GM18873 (cell line): ENCODE results near the gene PRMT5.
A peak's percentile ranks its signal among the peaks of the same experiment; 100 is the strongest.

Source experiments
- ATAC-seq: cut with Tn5 transposase; IDR thresholded peaks from one replicate; pipeline ENCODE4 v1.9.1; 2021; ENCODE audit warnings: mild to moderate bottlenecking, moderate library complexity, moderate number of reproducible peaks; ENCODE audit not compliant: unreplicated experiment, low FRiP score

The PRMT5 gene

DNA sequence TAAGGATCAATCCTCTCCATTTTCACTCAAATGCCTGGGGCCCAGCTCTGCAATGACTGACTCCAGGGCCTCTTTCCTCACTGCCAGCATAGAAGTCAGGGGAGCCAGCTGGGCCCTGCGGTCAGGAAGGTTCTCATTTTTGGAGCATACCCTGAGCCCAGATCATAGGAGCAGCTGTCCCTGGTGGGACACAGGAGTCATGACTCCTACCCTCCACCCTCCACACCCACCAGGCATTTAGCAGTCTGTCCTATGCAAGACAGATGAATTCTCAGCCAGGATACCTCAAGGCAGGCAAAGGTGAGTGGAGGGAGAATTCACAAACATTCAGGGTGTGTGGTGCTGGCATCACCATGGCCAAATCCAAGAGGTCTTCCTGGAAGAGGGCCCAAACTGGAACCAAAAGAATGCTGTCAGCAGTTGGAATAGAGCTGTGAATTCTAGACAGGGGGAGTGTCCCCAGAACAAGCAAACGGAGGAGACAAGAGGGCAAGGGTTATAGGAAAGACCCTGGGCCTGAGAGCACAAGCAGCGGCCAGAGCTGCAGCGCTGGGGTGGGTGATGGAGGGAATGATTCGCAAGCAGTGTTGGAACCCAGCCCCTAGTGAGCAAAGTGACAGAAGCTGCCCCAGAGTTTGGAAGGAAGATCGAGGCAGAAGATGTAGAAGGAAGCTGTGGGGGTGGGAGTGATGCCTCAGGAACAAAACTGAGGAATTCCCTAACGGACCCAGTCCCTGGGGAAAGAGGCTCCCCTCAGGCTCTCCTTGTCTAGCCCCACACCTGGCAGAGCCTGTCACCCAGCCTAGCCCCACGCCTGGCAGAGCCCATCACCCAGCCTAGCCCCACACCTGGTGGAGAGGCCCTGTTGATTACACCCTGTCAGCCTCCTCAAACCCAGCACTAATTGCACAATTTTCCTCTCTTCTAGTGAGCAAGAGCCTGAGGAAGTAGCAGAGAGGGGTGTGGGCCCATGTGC, 50.6 kb downstream of the PRMT5 start:
- no peak for ATAC-seq

DNA sequence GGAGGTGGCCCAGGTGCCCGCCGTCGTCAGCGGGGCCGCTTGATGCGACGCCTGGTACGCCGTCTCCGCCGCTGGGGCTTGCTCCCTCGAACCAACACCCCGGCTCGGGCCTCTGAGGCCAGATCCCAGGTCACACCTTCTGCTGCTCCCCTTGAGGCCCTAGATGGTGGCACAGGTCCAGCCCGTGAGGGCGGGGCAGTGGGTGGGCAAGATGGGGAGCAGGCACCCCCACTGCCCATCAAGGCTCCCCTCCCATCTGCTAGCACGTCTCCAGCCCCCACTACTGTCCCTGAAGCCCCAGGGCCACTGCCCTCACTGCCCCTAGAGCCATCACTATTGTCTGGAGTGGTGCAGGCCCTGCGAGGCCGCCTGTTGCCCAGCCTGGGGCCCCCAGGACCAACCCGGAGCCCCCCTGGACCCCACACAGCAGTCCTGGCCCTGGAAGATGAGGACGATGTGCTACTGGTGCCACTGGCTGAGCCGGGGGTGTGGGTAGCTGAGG, 52.1 kb downstream of the PRMT5 start:
- no peak for ATAC-seq

DNA sequence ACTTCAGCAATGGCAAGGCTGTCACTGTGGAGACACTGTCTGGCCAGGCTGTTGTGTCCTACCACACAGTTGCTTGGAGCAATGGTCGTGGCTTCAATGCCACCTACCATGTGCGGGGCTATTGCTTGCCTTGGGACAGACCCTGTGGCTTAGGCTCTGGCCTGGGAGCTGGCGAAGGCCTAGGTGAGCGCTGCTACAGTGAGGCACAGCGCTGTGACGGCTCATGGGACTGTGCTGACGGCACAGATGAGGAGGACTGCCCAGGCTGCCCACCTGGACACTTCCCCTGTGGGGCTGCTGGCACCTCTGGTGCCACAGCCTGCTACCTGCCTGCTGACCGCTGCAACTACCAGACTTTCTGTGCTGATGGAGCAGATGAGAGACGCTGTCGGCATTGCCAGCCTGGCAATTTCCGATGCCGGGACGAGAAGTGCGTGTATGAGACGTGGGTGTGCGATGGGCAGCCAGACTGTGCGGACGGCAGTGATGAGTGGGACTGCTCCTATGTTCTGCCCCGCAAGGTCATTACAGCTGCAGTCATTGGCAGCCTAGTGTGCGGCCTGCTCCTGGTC, 53.3 kb downstream of the PRMT5 start:
- no peak for ATAC-seq

DNA sequence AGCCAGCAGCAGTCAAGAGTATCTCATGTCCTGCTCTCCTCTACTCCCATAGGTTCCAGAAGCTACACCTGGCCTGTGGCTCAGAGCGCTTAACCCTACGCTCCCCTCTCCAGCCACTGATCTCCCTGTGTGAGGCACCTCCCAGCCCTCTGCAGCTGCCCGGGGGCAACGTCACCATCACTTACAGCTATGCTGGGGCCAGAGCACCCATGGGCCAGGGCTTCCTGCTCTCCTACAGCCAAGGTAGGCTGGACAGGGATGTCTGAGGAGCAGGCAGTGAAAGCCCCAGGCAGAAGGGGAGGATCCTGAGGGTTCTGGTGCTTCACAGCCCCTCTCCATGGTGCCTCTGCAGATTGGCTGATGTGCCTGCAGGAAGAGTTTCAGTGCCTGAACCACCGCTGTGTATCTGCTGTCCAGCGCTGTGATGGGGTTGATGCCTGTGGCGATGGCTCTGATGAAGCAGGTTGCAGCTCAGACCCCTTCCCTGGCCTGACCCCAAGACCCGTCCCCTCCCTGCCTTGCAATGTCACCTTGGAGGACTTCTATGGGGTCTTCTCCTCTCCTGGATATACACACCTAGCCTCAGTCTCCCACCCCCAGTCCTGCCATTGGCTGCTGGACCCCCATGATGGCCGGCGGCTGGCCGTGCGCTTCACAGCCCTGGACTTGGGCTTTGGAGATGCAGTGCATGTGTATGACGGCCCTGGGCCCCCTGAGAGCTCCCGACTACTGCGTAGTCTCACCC, 54.0 kb downstream of the PRMT5 start:
- no peak for ATAC-seq

DNA sequence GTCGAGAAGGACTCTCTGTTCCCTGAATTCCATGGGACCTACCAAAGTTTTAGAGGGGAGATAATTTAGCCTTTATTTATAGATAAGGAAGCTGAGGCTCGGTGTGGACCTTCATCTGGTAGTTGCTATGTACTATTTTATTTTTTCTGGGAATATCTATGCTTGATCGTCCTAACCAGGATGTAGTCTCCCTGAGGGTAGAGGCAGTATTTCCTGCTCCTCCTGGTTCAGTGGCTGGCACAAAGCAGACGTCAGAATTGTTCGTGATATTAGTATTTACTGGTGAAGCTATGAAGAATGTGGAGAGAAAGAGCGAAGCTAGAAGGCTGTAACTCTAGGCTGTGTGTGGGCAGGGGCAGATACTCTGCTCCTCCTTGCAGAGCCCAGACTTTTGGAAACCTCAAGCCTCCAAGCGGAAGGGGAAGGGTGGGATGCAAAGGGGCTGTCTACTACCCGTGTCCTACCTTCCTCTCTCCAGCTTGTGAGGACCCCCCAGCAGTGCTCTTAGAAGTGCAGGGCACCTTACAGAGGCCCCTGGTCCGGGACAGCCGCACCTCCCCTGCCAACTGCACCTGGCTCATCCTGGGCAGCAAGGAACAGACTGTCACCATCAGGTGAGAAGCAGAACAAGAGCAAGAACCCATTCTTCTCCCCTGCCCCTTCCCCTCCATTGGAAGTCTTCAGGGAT, 56.2 kb downstream of the PRMT5 start:
- no peak for ATAC-seq

DNA sequence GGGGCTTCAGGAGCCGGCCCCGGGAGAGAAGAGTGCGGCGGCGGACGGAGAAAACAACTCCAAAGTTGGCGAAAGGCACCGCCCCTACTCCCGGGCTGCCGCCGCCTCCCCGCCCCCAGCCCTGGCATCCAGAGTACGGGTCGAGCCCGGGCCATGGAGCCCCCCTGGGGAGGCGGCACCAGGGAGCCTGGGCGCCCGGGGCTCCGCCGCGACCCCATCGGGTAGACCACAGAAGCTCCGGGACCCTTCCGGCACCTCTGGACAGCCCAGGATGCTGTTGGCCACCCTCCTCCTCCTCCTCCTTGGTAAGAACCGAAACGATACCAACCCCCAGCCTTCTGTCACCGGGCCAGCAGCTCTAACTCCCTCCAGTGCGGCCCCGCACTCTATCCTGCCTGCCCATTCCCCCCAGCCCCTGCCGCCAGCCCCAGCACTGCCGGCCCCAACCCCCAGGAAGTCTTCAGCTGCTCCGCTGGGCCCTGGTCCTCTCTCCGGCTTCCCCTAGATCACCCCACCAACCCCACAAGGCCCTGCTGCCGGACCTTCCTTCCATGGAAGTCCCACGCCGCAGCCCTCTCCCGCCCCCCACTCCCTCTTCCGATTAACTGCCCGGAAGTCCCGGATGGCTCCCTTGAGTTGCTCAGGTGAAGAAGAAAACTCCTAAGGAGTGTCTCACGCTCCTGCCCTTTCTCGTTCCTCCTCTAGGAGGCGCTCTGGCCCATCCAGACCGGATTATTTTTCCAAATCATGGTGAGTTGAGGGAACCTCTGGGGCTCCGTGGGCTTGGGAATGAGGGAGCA, 56.9 kb downstream of the PRMT5 start:
- peak; percentile 21 for ATAC-seq

DNA sequence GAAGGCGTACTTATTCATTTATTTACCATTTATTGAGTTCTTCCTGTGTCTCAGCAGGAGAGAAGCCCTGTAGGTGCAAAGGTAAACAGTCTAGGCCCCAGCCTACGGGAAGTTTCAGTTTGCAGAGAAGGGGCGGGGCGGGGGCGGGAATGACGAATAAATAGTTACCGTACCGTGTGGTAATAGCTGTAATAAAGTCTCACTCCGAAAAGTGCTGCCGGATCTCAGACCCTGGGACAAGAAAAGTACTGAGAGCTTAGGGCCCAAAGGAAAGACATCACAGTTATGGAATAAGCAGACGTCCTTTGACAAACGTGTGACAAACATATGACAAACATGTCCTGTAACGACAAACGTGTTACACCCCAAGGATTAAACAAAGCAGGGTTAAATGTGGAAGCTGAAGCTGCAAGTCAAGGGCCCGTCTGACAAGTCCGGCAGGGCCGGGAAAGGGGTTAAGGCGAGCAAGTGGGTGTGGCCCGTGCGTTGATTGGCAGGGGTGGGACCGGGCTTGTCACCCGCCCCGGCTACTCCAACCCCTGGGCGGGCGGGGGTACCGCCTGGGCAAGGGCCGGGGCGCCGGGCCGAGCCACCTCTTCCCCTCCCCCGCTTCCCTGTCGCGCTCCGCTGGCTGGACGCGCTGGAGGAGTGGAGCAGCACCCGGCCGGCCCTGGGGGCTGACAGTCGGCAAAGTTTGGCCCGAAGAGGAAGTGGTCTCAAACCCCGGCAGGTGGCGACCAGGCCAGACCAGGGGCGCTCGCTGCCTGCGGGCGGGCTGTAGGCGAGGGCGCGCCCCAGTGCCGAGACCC, 57.7 kb downstream of the PRMT5 start, which contains the start of gene LRP10:
LRP10 (plus strand) TSS at position 517 of the 809 bp plus-strand sequence. CDS start 564 bp downstream, outside the sequence.
- peak; percentile 77 for ATAC-seq

DNA sequence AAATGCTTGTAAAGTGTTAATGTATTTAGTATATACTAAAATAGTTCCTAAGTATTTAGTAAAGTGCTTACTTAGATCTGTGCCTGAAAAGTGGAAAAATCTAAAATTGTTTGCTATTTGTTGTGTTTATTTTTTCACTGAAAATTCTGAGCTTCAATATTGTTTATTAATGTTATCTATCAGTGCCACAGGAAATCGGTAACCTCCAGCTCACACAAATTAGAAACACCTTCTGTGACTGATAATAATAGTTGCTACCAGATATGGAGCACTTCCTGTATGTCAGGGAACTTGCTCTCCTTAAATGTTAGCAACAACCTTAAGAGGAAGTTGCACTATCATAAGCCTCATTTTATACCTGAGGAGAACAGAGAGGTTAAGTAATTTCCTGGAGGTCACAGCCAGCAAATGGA, 58.4 kb downstream of the PRMT5 start:
- ATAC-seq, result peak; percentile 23
